Heart left ventricle (tissue), 16 donors: ENCODE results near the gene ZDHHC20. TPM values are rescaled to one million over a fixed set of nuclear protein-coding genes. Genes with fewer than 3 reads are reported as not detected.
A peak's percentile ranks its signal among the peaks of the same experiment; 100 is the strongest.

Experiments used
- ATAC-seq, 4 donors: fragments of 200-7000 bp; cut with Tn5 transposase; one replicate each; pipeline ENCODE4 v1.9.1; 2020 to 2022; ENCODE audit warnings: moderate library complexity in 4 of 4, mild to moderate bottlenecking in 3 of 4, moderate number of reproducible peaks in 1 of 4
- DNase-seq, 5 donors: peaks; one replicate each; pipeline ENCODE4 v3.0.0-alpha.2; 2020
- H3K27ac ChIP-seq, 12 donors: fragments of 200-600 bp; sonication (generic) in 4 of 12; one replicate each; pipeline versions ENCODE4 v1.5.0 to v1.8.0; 2016 to 2022; ENCODE audit warnings: mild to moderate bottlenecking in 2 of 12
- H3K27me3 ChIP-seq, 9 donors: fragments of 200-600 bp; sonication (generic) in 2 of 9; one replicate each; pipeline versions ENCODE4 v1.5.1 to v1.8.0; 2016 to 2022; ENCODE audit warnings: mild to moderate bottlenecking in 3 of 9
- H3K36me3 ChIP-seq, 9 donors: fragments of 200-600 bp; sonication (generic) in 2 of 9; one replicate each; pipeline versions ENCODE4 v1.5.0 to v1.8.0; 2018 to 2022; ENCODE audit warnings: mild to moderate bottlenecking in 2 of 9
- H3K4me1 ChIP-seq, 12 donors: fragments of 200-600 bp; sonication (generic) in 4 of 12; one replicate each; pipeline versions ENCODE4 v1.5.0 to v1.8.0; 2016 to 2022; ENCODE audit warnings: mild to moderate bottlenecking in 3 of 12
- H3K4me3 ChIP-seq, 12 donors: fragments of 200-600 bp; sonication (generic) in 4 of 12; one replicate each; pipeline versions ENCODE4 v1.5.0 to v1.8.0; 2017 to 2022; ENCODE audit warnings: mild to moderate bottlenecking in 9 of 12, moderate library complexity in 4 of 12
- H3K9me3 ChIP-seq, 12 donors: fragments of 200-600 bp; sonication (generic) in 4 of 12; one replicate each; pipeline versions ENCODE4 v1.5.0 to v1.8.0; 2016 to 2022; ENCODE audit warnings: mild to moderate bottlenecking in 1 of 12
- CTCF ChIP-seq, 12 donors: fragments of 200-600 bp; sonication (generic) in 4 of 12; IDR thresholded peaks; one replicate each; pipeline versions ENCODE4 v1.5.0 to v1.8.0; 2018 to 2022; ENCODE audit warnings: antibody characterized with exemption in 12 of 12, mild to moderate bottlenecking in 5 of 12
- POLR2A ChIP-seq, 2 donors: fragments of 450-650 bp; IDR thresholded peaks; one replicate each; pipeline ENCODE4 v1.6.1; 2017; ENCODE audit warnings: antibody characterized with exemption in 2 of 2, mild to moderate bottlenecking in 2 of 2, moderate library complexity in 2 of 2
- WGBS, 4 donors: extraction: QIAGEN DNeasy Blood & Tissue Kit in 2 of 4; methylation state at CpG; one replicate each; pipeline versions ENCODE4 v1.1.5 to v1.1.7; 2013 to 2018; 5-methylcytosine and 5-hydroxymethylcytosine counted together
- intact Hi-C, 10 donors: fragments of 100-400 bp; cut with DNase I; formaldehyde crosslinking; loops; one replicate each; pipeline versions ENCODE4 v1.11.1 to v1.14.2; 2022
- long read RNA-seq, 3 donors: library from polyadenylated mRNA; unstranded; transcript quantifications; one replicate each; pipeline ENCODE4 v2.0.0, GENCODE V29; 2020 to 2021
- polyA plus RNA-seq, 2 donors: library from polyadenylated mRNA; stranded (reverse); fragments of 200-250 nt; gene quantifications; one replicate each; pipeline ENCODE4 v1.2.3, GENCODE V29; 2013
- total RNA-seq, 9 donors: library from RNA; depleted of rRNA in 2 of 9; stranded (reverse); fragments of >200 nt in 2 of 9; fragmentation: NEBNext Ultra II Directional in 3 of 9; extraction: Animal tissue kit (Norgen Biotek cat#: 25700) in 3 of 9; gene quantifications; one replicate each; pipeline versions ENCODE4 v1.1.0 to v1.2.4, GENCODE V29; 2016 to 2023
- donor health status: ischemic (EF 13 %, LVEDD 7.1; RV severe dilation, severe dysfunction).
- donor health status: healthy with polysubstance abuse.
- donor health status: DM: no; HTN: yes; CAD: no.
- donor health status: DM: no; HTN: no; CAD: no.
- donor health status: ischemic (EF 25% LVEDD 6.9; RV normal size, moderate dysfunction).
- donor health status: ischemic (EF 25% LVEDD 5.7; RV mildly dilated, moderate dysfunction).
- donor health status: healthy.
- donor health status: DM: yes; HTN: yes; CAD: no.
- donor health status: ischemic (EF 35%, LVEDD 5.7; RV mildly dilated, moderate dysfunction).
- donor health status: nonischemic (EF 11% LVEDD 7.7; RV severe dilation, severe dysfunction).
- donor health status: DM: yes; HTN: yes; CAD: no.
- donor health status: PGD.
- donor health status: ischemic (EF 29% LVEDD 5.4; RV normal size, mild dysfunction).
- donor health status: nonischemic (EF 23%, LVEDD 6.1; RV moderate dilation, normal function).

The ZDHHC20 gene, protein sequence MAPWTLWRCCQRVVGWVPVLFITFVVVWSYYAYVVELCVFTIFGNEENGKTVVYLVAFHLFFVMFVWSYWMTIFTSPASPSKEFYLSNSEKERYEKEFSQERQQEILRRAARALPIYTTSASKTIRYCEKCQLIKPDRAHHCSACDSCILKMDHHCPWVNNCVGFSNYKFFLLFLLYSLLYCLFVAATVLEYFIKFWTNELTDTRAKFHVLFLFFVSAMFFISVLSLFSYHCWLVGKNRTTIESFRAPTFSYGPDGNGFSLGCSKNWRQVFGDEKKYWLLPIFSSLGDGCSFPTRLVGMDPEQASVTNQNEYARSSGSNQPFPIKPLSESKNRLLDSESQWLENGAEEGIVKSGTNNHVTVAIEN
- 10 to 100 TPM; 14.1 to 36.4 (median 17.1) TPM for total RNA-seq
- 1 to 10 TPM; 6.2 to 9.9 TPM for polyA plus RNA-seq
- long read RNA-seq, donor 1, partial matches to known transcripts, result 1 of 9 reads
- long read RNA-seq, donor 1, other reads (novel, unspliced or antisense), result 5 of 9 reads
- long read RNA-seq, donor 2, partial matches to known transcripts, result 1 of 7 reads
- long read RNA-seq, donor 2, other reads (novel, unspliced or antisense), result 5 of 7 reads
- long read RNA-seq, donor 3, partial matches to known transcripts, result 3 of 10 reads
- long read RNA-seq, donor 3, other reads (novel, unspliced or antisense), result 7 of 10 reads

DNA sequence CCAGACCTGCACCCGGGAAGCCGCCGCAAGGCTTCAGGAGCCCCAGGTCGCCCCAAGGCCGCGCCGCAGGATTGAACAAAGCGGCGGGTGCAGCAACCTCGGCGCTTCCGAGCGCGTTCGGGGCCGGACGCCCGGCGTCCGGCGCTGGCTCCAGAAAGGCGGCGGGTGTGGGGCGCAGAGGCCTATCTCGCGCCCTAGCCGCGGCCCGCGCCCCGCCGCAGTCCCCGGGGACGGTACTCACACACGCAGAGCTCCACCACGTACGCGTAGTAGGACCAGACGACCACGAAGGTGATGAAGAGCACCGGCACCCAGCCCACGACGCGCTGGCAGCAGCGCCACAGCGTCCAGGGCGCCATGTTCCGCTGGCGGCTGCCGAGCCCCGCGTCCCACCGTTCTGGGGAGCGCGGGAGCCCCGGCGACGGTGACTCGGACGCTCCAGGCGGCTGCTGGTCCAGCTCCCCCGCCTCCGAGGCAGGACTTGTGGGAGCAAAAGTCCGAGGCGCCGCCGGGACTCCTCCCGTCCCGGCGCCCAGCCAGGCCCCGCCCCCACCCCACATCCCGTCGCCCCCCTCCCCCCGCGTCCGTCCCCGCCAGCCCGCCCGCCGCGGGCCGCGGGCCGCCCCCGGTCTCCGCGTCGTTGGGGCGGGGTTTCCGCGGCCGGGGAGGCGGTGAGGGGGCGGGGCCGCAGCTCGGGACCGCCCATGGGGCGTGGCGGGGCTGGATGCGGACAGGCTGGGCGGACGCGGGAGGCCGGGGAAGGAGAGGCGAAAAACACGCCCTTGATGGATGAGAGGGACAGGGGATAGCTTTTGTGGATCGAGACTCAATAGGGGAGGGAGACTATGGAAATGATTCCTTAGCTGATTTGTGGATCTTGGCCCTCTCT, at the start of gene ZDHHC20:
TSS of gene ZDHHC20 (minus strand) at position 491 of the 889 bp plus-strand sequence. CDS start at position 359, 132 bp downstream.
- Histone ChIP-seq H3K4me1 (peaks cover 0 to 34% (median 13%) of the 10 kb centered on the region in 12 donors), H3K27me3 (no peaks in the 10 kb centered on the region), H3K36me3 (no peaks in the 10 kb centered on the region), H3K4me3 (peak within 1 kb of the TSS; percentile 71 to 99 (median 94)), H3K27ac (peak within 1 kb of the TSS; percentile 70 to 97 (median 94)), H3K9me3 (no peaks in the 10 kb centered on the region)
- intact Hi-C loops, result loop anchor here in 4 of 10 donors (1.0 to 10.0 kb wide), 5 partner anchors 22 to 162 kb away; no protein-coding TSS in a partner anchor
- TF ChIP-seq POLR2A (IDR thresholded peaks at IDR 0.05) (peak in 1 of 2 donors; percentile 86), CTCF (IDR thresholded peaks at IDR 0.05) (no peak)
- ATAC-seq, result peak; percentile 88 to 99 (median 98)
- 1 to 2% (median 1%) methylated on average over 26 to 107 of the region's 107 CpGs for WGBS, 4 donors
- peak; percentile 91 to 97 (median 92) for DNase-seq

GRCh38 chr13:21504379-21504778, 45.3 kb upstream of the ZDHHC20 start:
- peaks cover 0 to 75% (median 33%) of the 10 kb centered on the region in 9 donors for H3K36me3 ChIP-seq

GRCh38 chr13:21501686-21502085, 42.6 kb upstream of the ZDHHC20 start:
- no peak for ATAC-seq
- H3K4me3 ChIP-seq, result no peak overlapping the region
- no peaks in the 10 kb centered on the region for H3K27me3 ChIP-seq
- H3K36me3 ChIP-seq, result peaks cover 0 to 74% (median 34%) of the 10 kb centered on the region in 9 donors
- TF ChIP-seq POLR2A (IDR thresholded peaks at IDR 0.05) (no peak), CTCF (IDR thresholded peaks at IDR 0.05) (no peak)
- intact Hi-C loops, result no loop called here
- no peaks in the 10 kb centered on the region for H3K4me1 ChIP-seq
- no peak for DNase-seq
- no peak overlapping the region for H3K27ac ChIP-seq
- no peaks in the 10 kb centered on the region for H3K9me3 ChIP-seq
- 92 to 94% (median 93%) methylated on average over 3 of the region's 3 CpGs for WGBS, 4 donors

More at GRCh38 chr13:21504379-21504778, 45.3 kb upstream of the ZDHHC20 start:
- WGBS, 4 donors, result 96 to 98% (median 96%) methylated on average over 3 of the region's 3 CpGs
- H3K4me1 ChIP-seq, result no peaks in the 10 kb centered on the region
- H3K27ac ChIP-seq, result no peak overlapping the region
- H3K27me3 ChIP-seq, result no peaks in the 10 kb centered on the region
- H3K4me3 ChIP-seq, result no peak overlapping the region
- no peaks in the 10 kb centered on the region for H3K9me3 ChIP-seq
- intact Hi-C loops, result no loop called here
- TF ChIP-seq CTCF (IDR thresholded peaks at IDR 0.05) (no peak), POLR2A (IDR thresholded peaks at IDR 0.05) (no peak)
- ATAC-seq, result no peak
- DNase-seq, result no peak
